WERI-Rb-1 (cell line): ENCODE data around the gene MSRB3.

Experiments used
- DNase-seq: peaks from one replicate; pipeline ENCODE4 v3.0.0-alpha.2; 2020
- H3K27ac ChIP-seq: fragments of 250-450 bp; sonication (Bioruptor Pico); 2 replicates; pipeline ENCODE4 v1.5.1; 2020; ENCODE audit warnings: mild to moderate bottlenecking, moderate library complexity
- H3K27me3 ChIP-seq: fragments of 250-450 bp; sonication (Bioruptor Pico); 2 replicates; pipeline ENCODE4 v1.5.1; 2021; ENCODE audit warnings: mild to moderate bottlenecking, low read depth, moderate library complexity; ENCODE audit not compliant: insufficient read depth, severe bottlenecking
- H3K36me3 ChIP-seq: fragments of 250-450 bp; sonication (Bioruptor Pico); 2 replicates; pipeline ENCODE4 v1.5.1; 2020; ENCODE audit warnings: mild to moderate bottlenecking, moderate library complexity
- H3K4me3 ChIP-seq: 2 replicates; pipeline ENCODE4 v1.5.1; 2011; ENCODE audit warnings: low read depth, mild to moderate bottlenecking, control low read depth, low read length
- H3K9me3 ChIP-seq: fragments of 250-450 bp; sonication (Bioruptor Pico); 2 replicates; pipeline ENCODE4 v1.5.1; 2021; ENCODE audit warnings: mild to moderate bottlenecking, moderate library complexity; ENCODE audit not compliant: severe bottlenecking
- CTCF ChIP-seq: IDR thresholded peaks from 2 replicates; pipeline ENCODE4 v1.5.1; 2011; ENCODE audit warnings: low read depth, mild to moderate bottlenecking, control low read depth, inconsistent platforms, low read length

Gene MSRB3

GRCh38 chr12:65266408-65266807 lies 12.1 kb upstream of the MSRB3 start:
- no peak overlapping the region for H3K27ac ChIP-seq
- H3K4me3 ChIP-seq = no peak overlapping the region
- no peak for DNase-seq
- no peak for TF ChIP-seq CTCF
- H3K36me3 ChIP-seq = no peaks in the 10 kb centered on the region
- H3K9me3 ChIP-seq = no peaks in the 10 kb centered on the region
- no peaks in the 10 kb centered on the region for H3K27me3 ChIP-seq

GRCh38 chr12:65269603-65270002 lies 8.9 kb upstream of the MSRB3 start:
- Histone ChIP-seq H3K9me3 (no peaks in the 10 kb centered on the region), H3K27ac (no peak overlapping the region), H3K4me3 (no peak overlapping the region), H3K27me3 (no peaks in the 10 kb centered on the region), H3K36me3 (no peaks in the 10 kb centered on the region)
- no peak for DNase-seq
- no peak for TF ChIP-seq CTCF

GRCh38 chr12:65274602-65275272 lies 3.7 kb upstream of the MSRB3 start:
- H3K36me3 ChIP-seq = peaks cover 4% of the 10 kb centered on the region; the same call in 1 of the 2 replicates
- no peak overlapping the region for H3K4me3 ChIP-seq
- no peak overlapping the region for H3K27ac ChIP-seq
- TF ChIP-seq CTCF = no peak
- no peaks in the 10 kb centered on the region for H3K9me3 ChIP-seq
- DNase-seq = no peak
- no peaks in the 10 kb centered on the region for H3K27me3 ChIP-seq

GRCh38 chr12:65275627-65276026 lies 2.9 kb upstream of the MSRB3 start:
- Histone ChIP-seq H3K27me3 (no peaks in the 10 kb centered on the region), H3K4me3 (no peak overlapping the region), H3K27ac (no peak overlapping the region), H3K36me3 (peaks cover 4% of the 10 kb centered on the region; the same call in 1 of the 2 replicates), H3K9me3 (no peaks in the 10 kb centered on the region)
- no peak for TF ChIP-seq CTCF
- no peak for DNase-seq

GRCh38 chr12:65276916-65277530 lies 1.5 kb upstream of the MSRB3 start:
- no peak for TF ChIP-seq CTCF
- no peak overlapping the region for H3K27ac ChIP-seq
- peaks cover 4% of the 10 kb centered on the region; the same call in 1 of the 2 replicates for H3K36me3 ChIP-seq
- no peaks in the 10 kb centered on the region for H3K9me3 ChIP-seq
- DNase-seq = no peak
- H3K4me3 ChIP-seq = no peak overlapping the region
- H3K27me3 ChIP-seq = no peaks in the 10 kb centered on the region
